GM18505 (cell line): ENCODE results near the gene ABCD2.
"Not testable (repeated sequence)": the region's sequence is repeated elsewhere in the genome, so short reads cannot be mapped to it uniquely, and the experiment has no call there.

Experiments
- ATAC-seq: cut with Tn5 transposase; IDR thresholded peaks from one replicate; pipeline ENCODE4 v1.9.1; 2021; ENCODE audit not compliant: unreplicated experiment
- POLR2A ChIP-seq: IDR thresholded peaks from 4 replicates; pipeline ENCODE4 v1.6.1; 2011; ENCODE audit warnings: borderline replicate concordance; ENCODE audit not compliant: insufficient read depth, insufficient read length; ENCODE audit errors: extremely low read depth

The ABCD2 gene

GRCh38 chr12:39619660-39620433 lies at the start of gene ABCD2:
ABCD2 (minus strand) TSS chr12:39619803; CDS start chr12:39619615, 188 bp downstream.
- peak; percentile 67 for TF ChIP-seq POLR2A
- ATAC-seq = peak; percentile 77

- no peak for ATAC-seq
Measured at GRCh38 chr12:39660101-39660500, 40.5 kb upstream of the ABCD2 start.

DNA sequence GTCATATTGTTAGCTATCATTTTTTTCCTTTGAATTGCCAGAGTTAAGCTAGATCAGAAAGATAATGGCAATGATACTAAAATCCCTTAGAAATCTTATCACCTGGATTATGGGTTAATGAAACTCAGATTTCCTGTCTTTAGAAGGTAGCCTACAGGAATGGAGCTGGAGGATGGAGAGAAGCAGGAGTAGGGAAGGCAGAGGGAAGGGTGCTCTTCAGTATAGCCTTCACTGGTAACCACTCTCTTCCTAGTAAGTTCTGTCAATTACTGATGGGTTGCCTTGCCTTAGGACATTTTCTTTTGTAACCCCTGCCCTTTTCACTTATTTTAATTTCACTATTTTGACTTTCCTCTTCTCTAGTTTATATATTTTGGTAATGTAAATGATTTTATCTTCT lies 27.8 kb upstream of the ABCD2 start:
- no peak for ATAC-seq
- no peak for TF ChIP-seq POLR2A

More at GRCh38 chr12:39660101-39660500, 40.5 kb upstream of the ABCD2 start:
- no peak for TF ChIP-seq POLR2A

DNA sequence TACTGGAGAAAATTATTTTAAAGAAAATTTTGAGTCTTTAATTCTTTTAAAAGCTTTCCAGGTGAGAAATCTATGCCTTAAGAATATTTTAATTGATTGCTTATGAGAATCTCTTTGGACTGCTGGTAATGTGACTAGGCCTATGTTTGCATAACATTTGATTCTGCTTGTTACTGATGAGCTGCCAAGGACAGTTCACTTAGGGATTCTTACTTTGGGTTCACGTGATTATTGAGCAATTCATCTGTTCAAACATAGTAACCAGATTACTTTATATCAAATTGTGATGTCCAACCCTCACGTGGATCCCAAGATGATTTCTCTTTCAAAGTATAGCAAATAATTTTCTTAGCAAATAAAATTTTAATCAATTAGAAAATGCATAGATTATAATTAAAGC lies 27.4 kb upstream of the ABCD2 start:
- ATAC-seq = no peak
- no peak for TF ChIP-seq POLR2A

GRCh38 chr12:39643052-39643451 lies 23.4 kb upstream of the ABCD2 start:
- TF ChIP-seq POLR2A = no peak
- no peak for ATAC-seq

- TF ChIP-seq POLR2A = no peak
- ATAC-seq = no peak
Measured at GRCh38 chr12:39638840-39639239, 19.2 kb upstream of the ABCD2 start.

- ATAC-seq = no peak
- TF ChIP-seq POLR2A = no peak
Measured at GRCh38 chr12:39638178-39638577, 18.6 kb upstream of the ABCD2 start.

DNA sequence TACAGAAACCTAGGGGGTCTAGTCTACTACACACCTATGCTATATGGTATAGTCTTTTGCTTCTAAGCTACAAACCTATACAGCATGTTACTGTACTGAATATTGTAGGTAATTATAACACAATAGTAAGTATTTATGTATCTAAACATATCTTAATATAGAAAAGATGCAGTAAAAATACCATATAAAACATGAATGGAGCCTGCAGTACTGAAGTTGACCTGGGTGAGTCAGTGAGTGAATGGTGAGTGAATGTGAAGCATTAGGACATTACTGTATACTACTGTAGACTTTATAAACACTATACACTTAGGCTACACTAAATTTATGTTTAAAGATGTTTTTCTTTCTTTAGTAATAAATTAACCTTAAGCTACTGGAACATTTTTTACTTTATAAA lies 13.1 kb upstream of the ABCD2 start:
- no peak for ATAC-seq
- no peak for TF ChIP-seq POLR2A

- TF ChIP-seq POLR2A = no peak
- no peak for ATAC-seq
Measured at GRCh38 chr12:39628836-39629235, 9.2 kb upstream of the ABCD2 start.

DNA sequence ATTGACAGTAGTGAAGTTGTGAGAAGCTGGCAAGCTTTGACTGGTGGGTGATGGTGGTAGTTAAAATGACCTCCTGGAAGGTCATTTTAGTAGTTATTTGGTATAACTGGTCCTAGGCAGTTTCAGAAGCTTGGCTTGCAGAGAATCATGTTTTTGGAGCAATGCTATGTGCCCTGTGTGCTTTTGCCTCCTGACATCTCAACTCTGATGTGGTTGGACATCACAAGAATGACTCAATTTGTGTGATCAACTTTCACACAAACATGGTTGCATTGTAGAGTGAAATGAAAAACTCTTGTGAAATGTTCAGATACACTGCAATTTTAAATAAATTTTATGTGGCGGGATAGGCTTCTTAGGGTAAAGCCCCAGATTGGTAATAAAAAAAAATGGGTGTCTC lies 8.3 kb upstream of the ABCD2 start:
- ATAC-seq = no peak

DNA sequence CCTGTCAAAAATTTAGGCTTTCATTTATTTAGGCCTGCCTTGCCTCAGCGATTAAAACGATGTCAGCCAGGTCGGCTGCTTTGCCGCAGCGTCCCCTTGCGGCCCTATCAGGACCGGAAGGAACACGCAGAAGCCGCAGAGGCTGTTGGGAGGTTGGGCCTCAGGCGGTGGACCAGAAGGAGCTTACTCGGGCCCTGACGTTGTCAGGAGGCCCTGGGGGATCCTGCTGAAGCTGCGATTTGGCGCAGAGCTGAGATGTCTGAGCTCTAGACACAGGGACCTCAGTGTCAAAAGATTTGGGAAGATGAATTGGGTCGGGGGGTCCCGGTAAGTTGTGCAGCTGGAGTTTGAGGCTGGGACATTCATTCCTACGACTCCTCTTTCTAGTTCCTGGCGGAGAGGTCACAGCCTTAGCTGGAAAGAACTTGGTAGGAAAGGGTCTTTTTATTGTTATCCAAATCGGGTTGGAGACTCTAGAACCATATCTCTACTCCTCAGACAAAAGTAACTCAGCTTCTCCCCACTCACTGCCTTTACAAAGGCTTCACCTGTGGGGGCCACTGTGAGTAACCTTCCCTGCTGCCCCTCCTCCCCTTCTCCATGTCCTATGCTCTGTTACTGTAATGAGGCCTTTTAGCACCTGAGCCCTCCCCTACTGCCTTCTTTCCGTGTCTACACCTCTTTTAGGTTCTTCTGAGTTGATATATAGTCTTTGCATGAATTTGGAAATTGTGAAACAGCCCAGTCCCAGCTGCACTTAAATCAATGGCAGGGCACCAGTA lies 6.6 kb upstream of the ABCD2 start:
- TF ChIP-seq POLR2A = no peak
- no peak for ATAC-seq

More for the DNA sequence above, 8.3 kb upstream of the ABCD2 start:
- TF ChIP-seq POLR2A = no peak

DNA sequence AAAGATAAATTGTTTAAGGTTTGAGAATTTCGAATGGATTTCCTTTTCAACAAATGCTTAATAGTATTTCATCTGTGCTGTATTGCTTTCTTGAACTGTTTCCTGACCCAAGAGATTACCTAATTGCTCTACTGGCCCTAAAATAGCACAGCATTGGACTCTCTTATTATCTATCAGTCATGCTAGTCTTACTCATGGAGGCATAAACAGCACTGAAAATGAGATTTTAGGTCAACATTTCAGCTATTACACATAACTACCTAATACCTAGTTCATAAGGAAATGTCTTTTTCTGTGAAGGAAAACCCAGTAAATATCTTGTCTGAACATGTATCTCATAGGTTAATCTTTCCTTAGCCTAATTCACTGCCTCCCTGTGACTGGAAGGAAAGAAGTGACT lies 4.3 kb upstream of the ABCD2 start:
- TF ChIP-seq POLR2A = no peak
- ATAC-seq = no peak

- ATAC-seq = not testable (repeated sequence)
Measured at GRCh38 chr12:39623160-39623559, 3.6 kb upstream of the ABCD2 start.

GRCh38 chr12:39622306-39622705 lies 2.7 kb upstream of the ABCD2 start:
- no peak for TF ChIP-seq POLR2A
- no peak for ATAC-seq
